BLaER1 (cell line): ENCODE data around the gene EHF.
"Not testable (repeated sequence)": the region's sequence is repeated elsewhere in the genome, so short reads cannot be mapped to it uniquely, and the experiment has no call there.

Experiments used
- H3K27ac ChIP-seq: shearing (Covaris generic); formaldehyde crosslinking; 2 replicates; pipeline ENCODE4 v1.8.1; 2022
- H3K27me3 ChIP-seq: shearing (Covaris generic); formaldehyde crosslinking; 2 replicates; pipeline ENCODE4 v1.8.1; 2022
- H3K36me3 ChIP-seq: shearing (Covaris generic); formaldehyde crosslinking; 2 replicates; pipeline ENCODE4 v1.8.1; 2022
- H3K4me1 ChIP-seq: shearing (Covaris generic); formaldehyde crosslinking; 2 replicates; pipeline ENCODE4 v1.8.1; 2022
- H3K4me2 ChIP-seq: shearing (Covaris generic); formaldehyde crosslinking; 2 replicates; pipeline ENCODE4 v1.8.1; 2022
- H3K4me3 ChIP-seq: shearing (Covaris generic); formaldehyde crosslinking; 2 replicates; pipeline ENCODE4 v1.8.1; 2022
- H3K9ac ChIP-seq: shearing (Covaris generic); formaldehyde crosslinking; 2 replicates; pipeline ENCODE4 v1.8.1; 2022
- H3K9me3 ChIP-seq: shearing (Covaris generic); formaldehyde crosslinking; 2 replicates; pipeline ENCODE4 v1.8.1; 2022
- H4K20me1 ChIP-seq: shearing (Covaris generic); formaldehyde crosslinking; 2 replicates; pipeline ENCODE4 v1.8.1; 2022
- Cebpa-rat ChIP-seq: shearing (Covaris generic); IDR thresholded peaks from 2 replicates; pipeline ENCODE4 v1.8.1; 2022

Gene EHF

GRCh38 chr11:34680206-34680605 lies 59.3 kb downstream of the EHF start:
- Histone ChIP-seq H3K4me2 (no peak overlapping the region), H3K4me1 (no peaks in the 10 kb centered on the region), H3K9me3 (no peaks in the 10 kb centered on the region), H3K9ac (no peak overlapping the region), H3K4me3 (no peak overlapping the region), H3K27me3 (no peaks in the 10 kb centered on the region), H3K36me3 (no peaks in the 10 kb centered on the region), H3K27ac (no peak overlapping the region), H4K20me1 (no peaks in the 10 kb centered on the region)
- TF ChIP-seq Cebpa-rat: no peak

DNA sequence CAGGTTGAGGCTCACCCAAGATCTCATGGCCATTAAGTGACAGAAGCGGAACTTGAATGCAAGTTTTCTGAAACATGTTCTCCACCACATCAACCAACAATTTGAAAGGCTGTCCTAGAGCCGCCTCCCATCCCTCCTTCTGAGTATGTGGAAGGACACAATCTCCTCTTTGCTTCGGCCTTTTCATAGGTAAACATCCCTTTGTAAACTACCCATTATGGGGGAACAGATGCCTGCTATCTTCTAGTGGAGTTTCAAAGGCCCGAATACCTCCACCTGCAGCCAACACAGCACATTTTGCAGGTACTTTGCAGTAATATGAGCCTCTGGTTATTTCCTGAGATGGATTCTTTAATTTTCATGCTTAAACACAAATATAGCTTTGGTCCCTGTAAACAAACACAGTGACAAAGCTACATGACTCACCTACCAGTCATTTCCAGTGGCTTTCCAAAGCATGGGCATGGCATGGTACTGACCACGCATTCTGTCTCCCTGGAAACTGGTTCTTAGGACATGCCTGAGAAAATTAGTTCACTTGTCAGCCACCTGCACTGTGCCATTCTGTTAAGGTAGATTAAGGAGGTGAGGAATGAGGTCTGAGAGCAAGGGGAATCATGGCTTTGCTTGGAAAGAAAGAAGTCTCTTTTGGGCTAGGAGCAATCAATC lies 60.2 kb downstream of the EHF start:
- no peak overlapping the region for H3K4me2 ChIP-seq
- H3K27ac ChIP-seq: no peak overlapping the region

DNA sequence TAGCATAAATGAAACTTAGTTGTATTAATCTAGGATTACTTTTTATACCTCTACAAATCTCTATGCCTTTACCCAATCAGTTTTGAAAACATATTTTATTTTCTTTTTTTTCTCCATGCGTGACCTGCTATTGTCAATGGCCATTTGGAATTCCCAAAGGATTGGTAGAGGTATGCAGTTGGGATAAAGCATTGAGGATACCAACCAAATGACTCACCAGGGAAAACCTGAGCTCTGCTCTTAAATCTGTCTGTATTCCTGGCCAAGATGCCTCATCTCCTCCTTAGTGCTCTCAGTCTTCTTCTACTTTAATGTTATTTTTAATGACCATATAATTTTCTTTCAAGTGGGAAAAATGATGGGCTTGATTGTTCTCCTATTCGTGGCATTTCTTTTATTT lies 61.9 kb downstream of the EHF start:
- Histone ChIP-seq H3K9me3 (no peaks in the 10 kb centered on the region), H3K9ac (no peak overlapping the region), H3K27me3 (no peaks in the 10 kb centered on the region), H3K4me1 (no peaks in the 10 kb centered on the region), H3K4me3 (no peak overlapping the region), H3K36me3 (no peaks in the 10 kb centered on the region), H4K20me1 (no peaks in the 10 kb centered on the region), H3K4me2 (no peak overlapping the region), H3K27ac (no peak overlapping the region)
- no peak for TF ChIP-seq Cebpa-rat

More for the DNA sequence above, 60.2 kb downstream of the EHF start:
- Histone ChIP-seq H3K27me3 (no peaks in the 10 kb centered on the region), H3K4me3 (no peak overlapping the region), H3K36me3 (no peaks in the 10 kb centered on the region), H4K20me1 (no peaks in the 10 kb centered on the region), H3K9me3 (no peaks in the 10 kb centered on the region), H3K9ac (no peak overlapping the region), H3K4me1 (no peaks in the 10 kb centered on the region)
- no peak for TF ChIP-seq Cebpa-rat

GRCh38 chr11:34683396-34683795 lies 62.5 kb downstream of the EHF start:
- no peaks in the 10 kb centered on the region for H3K36me3 ChIP-seq
- no peak overlapping the region for H3K4me3 ChIP-seq
- no peak overlapping the region for H3K9ac ChIP-seq
- no peaks in the 10 kb centered on the region for H4K20me1 ChIP-seq
- H3K27ac ChIP-seq: no peak overlapping the region
- no peak for TF ChIP-seq Cebpa-rat
- H3K4me2 ChIP-seq: no peak overlapping the region
- H3K9me3 ChIP-seq: no peaks in the 10 kb centered on the region
- H3K27me3 ChIP-seq: no peaks in the 10 kb centered on the region
- H3K4me1 ChIP-seq: no peaks in the 10 kb centered on the region

GRCh38 chr11:34685864-34686263 lies 65.0 kb downstream of the EHF start:
- Histone ChIP-seq H3K27me3 (no peaks in the 10 kb centered on the region), H3K36me3 (no peaks in the 10 kb centered on the region), H3K4me1 (no peaks in the 10 kb centered on the region), H3K4me2 (no peak overlapping the region), H3K9me3 (no peaks in the 10 kb centered on the region), H3K9ac (no peak overlapping the region), H4K20me1 (no peaks in the 10 kb centered on the region), H3K4me3 (no peak overlapping the region), H3K27ac (no peak overlapping the region)
- no peak for TF ChIP-seq Cebpa-rat

GRCh38 chr11:34692299-34692698 lies 71.4 kb downstream of the EHF start:
- H3K27me3 ChIP-seq, H3K27ac ChIP-seq, H3K9me3 ChIP-seq, H3K9ac ChIP-seq, H3K4me1 ChIP-seq, H4K20me1 ChIP-seq, H3K4me2 ChIP-seq, H3K4me3 ChIP-seq, H3K36me3 ChIP-seq: not testable (repeated sequence)

GRCh38 chr11:34696862-34697261 lies 76.0 kb downstream of the EHF start:
- H3K4me2 ChIP-seq: no peak overlapping the region
- H3K36me3 ChIP-seq: no peaks in the 10 kb centered on the region
- H3K4me3 ChIP-seq: no peak overlapping the region
- H3K27me3 ChIP-seq: no peaks in the 10 kb centered on the region
- H4K20me1 ChIP-seq: no peaks in the 10 kb centered on the region
- peaks cover 9% of the 10 kb centered on the region for H3K9me3 ChIP-seq
- H3K4me1 ChIP-seq: no peaks in the 10 kb centered on the region
- no peak overlapping the region for H3K27ac ChIP-seq
- no peak for TF ChIP-seq Cebpa-rat
- H3K9ac ChIP-seq: no peak overlapping the region

DNA sequence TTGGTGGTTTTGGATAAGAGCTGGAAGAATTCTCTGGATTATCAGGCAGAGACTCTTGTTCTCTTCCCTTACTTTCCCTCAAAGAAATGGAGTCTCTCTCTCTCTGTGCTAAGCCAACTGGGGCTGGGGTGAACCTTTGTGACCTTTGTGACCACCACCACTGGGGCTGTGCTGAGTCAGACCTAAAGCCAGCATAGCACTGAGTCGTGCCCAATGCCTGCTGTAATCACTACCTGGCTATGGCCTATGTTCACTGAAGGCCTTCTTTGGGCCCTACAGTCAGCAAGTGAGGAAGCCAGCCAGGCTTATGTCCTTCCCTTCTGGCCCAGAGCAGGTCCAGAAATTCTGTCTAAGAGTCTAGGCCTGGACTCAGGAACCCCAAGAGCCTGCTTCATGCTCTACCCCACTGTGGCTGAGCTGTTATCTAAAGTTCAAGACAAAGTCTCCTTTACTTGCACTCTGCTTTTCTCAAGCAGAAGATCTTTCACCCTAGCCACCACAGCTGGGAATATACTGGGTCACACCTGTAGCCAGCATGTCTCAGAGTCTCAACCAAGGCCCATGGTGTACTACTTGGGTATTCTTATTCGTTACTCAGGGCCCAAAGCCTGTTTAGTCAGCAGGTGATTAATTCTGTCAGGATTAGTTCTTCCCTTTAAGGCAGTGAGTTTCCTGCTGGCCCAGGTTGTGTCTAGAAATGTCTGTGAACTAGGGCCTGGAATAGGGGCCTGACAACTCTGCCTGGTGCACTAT lies 86.0 kb downstream of the EHF start:
- no peak for TF ChIP-seq Cebpa-rat
- Histone ChIP-seq H3K27me3 (no peaks in the 10 kb centered on the region), H3K4me1 (no peaks in the 10 kb centered on the region), H4K20me1 (no peaks in the 10 kb centered on the region), H3K36me3 (no peaks in the 10 kb centered on the region), H3K4me3 (no peak overlapping the region), H3K27ac (no peak overlapping the region), H3K9ac (no peak overlapping the region), H3K9me3 (peaks cover 21% of the 10 kb centered on the region), H3K4me2 (no peak overlapping the region)

DNA sequence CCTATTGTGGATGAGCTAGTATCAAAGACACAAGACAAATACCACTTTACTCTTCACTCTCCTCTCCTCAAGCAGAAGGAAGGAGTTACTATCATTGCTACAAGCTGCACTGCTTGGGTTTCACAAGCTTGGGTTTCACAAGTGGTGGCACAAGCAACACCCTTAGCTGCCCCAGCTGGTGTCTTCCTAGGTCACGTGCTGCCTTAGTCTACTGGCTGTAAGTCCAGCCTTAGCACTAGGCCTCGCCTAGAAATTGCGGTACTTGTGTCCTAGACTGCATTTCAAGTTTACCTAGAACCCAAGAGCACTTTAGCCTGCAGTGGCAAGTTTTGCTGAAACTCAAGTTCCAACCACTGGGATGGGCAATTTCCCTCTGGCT lies 86.6 kb downstream of the EHF start:
- H3K27me3 ChIP-seq: no peaks in the 10 kb centered on the region
- H4K20me1 ChIP-seq: no peaks in the 10 kb centered on the region
- H3K27ac ChIP-seq: no peak overlapping the region
- no peak overlapping the region for H3K9ac ChIP-seq
- no peak overlapping the region for H3K4me3 ChIP-seq
- H3K9me3 ChIP-seq: peaks cover 21% of the 10 kb centered on the region
- no peak for TF ChIP-seq Cebpa-rat
- H3K4me1 ChIP-seq: no peaks in the 10 kb centered on the region
- H3K36me3 ChIP-seq: no peaks in the 10 kb centered on the region
- no peak overlapping the region for H3K4me2 ChIP-seq
